Mesenteric fat pad (tissue), 1 donor: Measurements from ENCODE around the gene MTMR6. TPM values are rescaled to one million over a fixed set of nuclear protein-coding genes. Genes with fewer than 3 reads are reported as not detected.

Experiments used
- DNase-seq: peaks from one replicate; pipeline ENCODE4 v3.0.0-alpha.2; 2020; ENCODE audit warnings: low spot score
- total RNA-seq: library from RNA; stranded (reverse); fragmentation: NEBNext Ultra II Directional; extraction: Animal tissue kit (Norgen Biotek cat#: 25700); gene quantifications from one replicate; pipeline ENCODE4 v1.2.1, GENCODE V29; 2021
- donor health status: DM: yes; HTN: yes; CAD: no.

The MTMR6 gene
- total RNA-seq, 1 donor from 2014 or later = 18.0 TPM

DNA sequence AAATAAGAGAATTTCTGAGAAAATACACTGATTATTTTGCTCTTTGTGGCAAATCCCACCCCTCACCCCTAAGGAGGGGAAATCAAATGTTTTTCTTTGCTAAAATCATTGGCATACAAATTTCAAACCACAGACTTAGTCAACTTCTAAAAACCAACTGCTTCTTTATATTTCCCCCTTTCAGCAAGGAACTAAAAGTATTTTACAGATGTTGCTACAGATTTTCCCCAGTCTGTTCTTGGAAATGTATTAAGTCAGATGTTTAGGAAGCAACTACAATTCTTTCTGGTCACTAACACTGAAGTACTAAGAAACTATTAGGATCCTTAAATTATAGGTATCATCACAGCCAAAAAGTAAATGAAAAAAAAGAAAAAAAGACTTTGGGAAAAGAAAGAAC is 6.9 kb downstream of the MTMR6 start:
- DNase-seq = no peak

DNA sequence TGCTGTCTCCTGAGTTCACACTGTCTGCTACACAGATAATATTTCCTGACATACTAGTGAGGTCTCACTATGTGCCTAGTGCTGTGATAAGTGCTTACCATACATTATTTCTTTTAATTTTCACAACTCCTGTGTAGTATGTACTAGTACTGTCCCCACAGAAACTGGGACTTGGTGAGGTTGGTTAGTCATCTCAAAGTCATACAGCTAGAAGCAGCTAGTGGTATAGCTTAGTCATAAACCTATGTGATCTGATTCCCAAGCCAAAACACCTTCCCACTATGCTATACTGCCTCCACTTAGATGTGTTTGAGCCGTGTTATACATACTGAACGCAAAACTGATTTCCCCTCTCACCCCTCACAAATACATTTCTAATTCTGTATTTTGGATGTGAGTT is 10.5 kb downstream of the MTMR6 start:
- DNase-seq = no peak

DNA sequence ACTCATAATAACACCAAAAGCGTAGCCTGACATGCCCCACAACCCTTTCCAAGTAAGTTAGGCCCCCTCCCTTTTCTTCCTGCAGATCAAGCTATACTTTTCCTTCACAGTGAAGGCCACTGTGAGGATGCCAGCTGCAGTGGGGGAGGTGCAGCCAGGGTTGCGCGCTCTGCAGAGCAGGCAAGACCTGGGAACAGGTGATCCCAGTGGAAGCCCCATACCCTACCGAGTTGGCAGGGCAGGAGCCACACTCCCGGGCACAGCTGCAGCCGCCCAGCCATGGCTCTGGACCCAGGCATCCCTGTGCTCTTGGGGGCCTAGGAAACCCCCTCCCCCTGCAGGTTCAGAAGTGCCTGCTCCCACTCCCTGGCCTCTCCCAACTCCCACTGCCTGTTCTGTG is 18.7 kb downstream of the MTMR6 start:
- no peak for DNase-seq

DNA sequence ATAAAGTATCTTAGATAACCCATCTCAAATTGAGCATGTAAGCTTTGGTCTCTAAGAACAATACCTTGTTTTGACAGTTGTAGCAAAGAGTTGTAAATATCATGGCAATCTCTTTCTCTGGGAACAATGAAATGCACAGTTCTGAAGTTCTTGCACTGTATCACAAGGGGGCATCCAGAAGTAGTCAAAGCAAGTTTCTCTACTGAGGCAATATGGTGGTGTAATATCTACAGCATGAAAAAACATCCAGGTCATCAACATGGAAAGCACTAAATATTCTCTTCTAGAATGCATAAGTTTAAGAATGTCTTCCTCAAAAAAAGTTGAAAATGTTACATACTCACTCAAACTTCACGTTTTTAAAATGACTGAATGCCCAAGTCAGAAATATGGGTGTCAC is 19.6 kb downstream of the MTMR6 start:
- DNase-seq = no peak

DNA sequence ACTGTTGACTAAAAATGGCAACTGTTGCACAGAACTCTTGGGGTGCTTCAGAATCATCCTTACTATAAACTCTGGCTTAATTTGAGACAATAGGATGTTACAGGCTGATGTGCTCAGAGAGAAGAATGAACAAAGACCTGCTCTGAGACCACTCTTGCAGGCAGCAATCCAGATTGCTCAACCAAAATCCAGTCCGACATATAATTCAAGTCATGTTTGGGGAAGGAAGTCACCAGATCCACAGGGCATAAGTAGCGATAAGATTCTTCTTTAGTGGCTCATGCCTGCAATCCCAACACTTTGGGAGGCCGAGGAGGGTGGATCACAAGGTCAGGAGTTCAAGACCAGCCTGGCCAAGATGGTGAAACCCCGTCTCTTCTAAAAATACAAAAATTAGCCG is 20.6 kb downstream of the MTMR6 start:
- DNase-seq = no peak

DNA sequence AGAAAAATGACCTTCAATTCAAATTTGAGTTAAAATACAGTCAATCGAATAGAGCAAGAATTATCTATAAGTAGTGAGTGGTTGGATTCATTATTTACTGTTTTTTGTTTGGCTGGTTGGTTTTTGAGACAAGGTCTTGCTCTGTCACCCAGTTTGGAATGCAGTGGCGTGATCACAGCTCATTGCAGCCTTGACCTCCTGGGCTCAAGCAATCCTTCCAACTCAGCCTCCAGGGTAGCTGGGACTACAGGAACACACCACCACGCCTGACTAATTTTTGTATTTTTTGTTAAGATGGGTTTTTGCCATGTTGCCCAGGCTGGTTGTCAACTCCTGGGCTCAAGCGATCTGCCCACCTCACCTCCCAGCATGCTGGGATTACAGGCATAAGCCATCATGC is 25.0 kb downstream of the MTMR6 start:
- no peak for DNase-seq

DNA sequence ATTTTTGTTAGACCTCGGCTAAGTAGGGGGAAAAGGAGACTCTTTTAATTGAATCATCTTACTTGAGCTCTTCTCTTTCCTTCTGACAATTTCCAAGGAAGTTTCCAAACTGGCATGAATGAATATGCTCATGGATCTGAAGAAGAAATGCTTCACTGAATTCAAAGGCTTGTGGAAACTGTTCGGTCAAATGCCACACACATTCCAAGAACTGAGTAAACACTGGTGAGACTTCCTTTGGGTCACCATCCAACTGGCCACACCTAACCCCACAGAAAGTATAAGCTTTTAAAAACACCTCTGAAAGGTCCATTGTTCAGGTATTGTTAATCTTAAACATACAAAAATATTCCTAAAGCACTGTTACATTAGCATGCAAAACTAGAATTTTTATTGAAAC is 33.6 kb downstream of the MTMR6 start:
- DNase-seq = no peak

DNA sequence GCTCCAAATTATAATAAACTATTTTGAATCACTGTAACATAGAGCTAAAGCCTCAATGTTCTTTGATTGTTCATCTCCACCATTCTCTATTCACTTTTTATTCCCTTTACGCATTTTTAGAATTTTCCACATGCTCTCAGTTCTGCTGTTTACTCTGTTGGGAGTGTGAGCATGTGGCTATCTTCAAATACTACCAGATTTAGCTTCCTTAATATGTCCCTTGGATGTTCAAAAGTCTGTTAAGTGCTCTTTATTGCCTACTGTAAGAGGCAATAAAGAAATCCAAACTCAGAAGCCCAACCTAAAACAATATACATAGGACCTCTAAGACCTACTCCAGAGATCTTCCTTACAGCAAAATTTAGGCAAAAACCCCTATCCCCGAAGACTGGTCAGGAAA is 34.5 kb downstream of the MTMR6 start:
- no peak for DNase-seq

DNA sequence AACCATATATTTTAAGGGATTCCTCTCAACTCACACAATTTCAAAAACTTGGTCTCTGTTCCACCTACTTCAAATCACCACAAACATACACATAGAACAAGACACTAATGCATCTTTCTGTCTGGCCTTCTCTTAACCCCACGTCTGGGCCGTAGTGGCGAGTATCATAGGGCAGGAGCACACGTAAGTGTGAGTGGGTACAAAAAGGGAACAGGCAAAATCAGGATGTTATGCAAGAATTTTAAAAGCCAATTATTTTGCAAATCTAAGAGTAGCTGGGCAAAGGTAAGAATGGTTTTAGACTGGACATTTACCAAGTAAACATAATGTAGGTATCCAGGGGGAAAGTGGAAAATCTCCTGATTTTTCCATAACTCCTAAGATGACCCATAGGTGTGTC is 35.1 kb downstream of the MTMR6 start:
- DNase-seq = no peak

DNA sequence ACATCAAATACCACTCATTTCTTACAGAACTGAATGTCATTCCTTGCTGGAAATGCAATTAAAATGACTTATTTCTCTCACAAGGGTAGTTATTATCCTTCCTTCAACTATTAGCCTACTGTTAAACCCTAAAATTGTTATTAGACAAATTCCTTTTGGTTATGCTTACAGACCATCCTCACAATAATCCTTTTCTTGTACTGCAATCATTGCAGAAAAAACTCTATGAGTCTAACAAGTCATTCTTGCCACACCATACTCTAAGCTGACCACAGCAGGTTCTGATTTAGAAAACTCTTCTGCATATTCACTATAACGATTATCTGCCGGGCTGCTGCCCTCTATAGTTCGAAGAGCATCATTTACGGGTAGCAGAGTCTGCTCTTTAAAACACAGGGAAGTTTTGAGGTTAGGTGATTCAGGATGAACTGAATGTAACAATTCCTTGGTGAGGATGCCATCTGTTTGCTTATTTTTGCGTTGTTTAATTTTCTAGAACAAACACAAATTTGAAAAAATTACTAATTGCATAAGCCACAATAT is 38.2 kb downstream of the MTMR6 start:
- no peak for DNase-seq

DNA sequence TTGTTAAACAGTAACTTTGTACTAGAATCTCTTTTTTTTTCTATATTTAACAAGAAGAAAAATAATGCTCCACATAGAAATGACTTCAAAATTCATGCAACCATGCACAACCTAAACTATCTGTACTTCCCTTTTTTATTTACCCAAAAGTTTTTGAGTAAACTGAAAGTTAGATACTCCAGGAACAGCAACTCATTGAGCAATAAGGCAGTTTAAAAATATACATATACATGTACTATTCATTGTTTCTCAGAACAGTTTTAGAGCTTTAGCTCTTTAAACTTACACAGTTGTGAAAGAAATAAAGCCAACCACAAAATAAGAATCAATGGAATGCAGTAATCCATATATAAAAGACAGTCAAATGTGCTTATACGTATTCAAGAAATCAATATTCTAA is 39.2 kb downstream of the MTMR6 start:
- DNase-seq = no peak

DNA sequence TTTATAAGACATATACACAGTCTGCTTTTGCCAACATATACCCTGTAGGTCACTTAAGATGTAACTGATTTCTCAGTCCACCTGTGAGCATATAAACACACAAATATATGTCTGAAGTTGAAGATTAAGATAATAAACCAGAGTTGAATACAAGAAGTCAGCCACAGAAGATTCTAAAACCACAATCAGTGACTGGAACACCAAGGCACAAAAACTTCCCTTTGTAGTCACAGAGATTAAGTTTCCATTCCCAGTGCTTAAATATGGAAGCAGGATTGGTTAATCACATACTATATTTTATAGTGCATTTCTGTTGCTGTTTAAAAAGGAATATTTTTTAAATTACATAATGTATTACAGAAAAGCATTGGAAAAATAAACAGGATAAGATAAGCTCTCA is 39.9 kb downstream of the MTMR6 start:
- no peak for DNase-seq

DNA sequence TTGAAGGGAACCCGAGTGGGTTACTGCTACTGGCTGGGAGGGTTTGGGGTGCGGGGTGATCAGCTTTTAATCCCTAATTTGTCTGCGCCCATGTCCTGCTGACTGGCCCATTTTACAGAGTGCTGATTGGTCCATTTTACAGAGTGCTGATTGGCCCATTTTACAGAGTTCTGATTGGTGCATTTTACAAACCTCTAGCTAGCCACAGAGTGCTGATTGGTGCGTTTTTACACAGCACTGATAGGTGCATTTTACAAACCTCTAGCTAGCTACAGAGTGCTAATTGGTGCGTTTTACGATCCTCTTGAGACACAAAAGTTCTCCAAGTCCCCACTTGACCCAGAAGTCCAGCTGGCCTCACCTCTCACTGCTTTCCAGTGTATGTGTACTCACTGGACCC is 43.2 kb downstream of the MTMR6 start:
- DNase-seq = no peak

DNA sequence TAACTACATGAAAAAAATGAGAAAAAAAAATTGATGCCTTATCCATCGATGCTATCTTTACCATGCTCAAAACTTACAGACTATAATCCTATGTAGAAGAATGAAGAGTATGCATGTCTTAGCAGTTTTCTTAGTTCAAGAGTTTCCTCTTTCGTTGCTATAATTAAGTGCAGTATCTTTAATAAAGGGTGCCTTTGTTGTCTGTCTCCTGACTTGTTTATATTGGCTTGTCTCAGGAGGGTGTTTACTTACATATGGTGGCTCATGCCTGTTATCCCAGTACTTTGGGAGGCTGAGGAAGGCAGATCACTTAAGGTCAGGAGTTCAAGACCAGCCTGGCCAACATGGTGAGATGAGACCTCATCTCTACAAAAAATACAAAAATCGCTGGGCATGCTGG is 44.3 kb downstream of the MTMR6 start:
- DNase-seq = no peak

DNA sequence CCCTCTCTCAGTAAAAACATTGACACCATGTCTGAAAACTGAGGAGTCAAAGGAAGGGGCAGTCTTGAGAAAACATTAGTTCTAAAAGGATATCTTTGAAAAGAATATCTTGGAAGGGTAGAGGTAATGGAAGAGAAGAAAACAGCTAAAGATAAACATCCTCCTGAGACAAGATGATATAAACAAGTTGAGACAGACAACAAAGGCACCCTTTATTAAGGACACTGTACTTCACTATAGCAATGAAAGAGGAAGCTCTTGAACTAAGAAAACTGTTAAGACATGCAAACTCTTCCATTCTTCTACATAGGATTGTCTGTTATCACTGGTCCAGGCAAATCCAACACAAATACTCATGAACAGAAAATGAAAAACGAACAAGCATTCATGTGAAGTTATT is 46.3 kb downstream of the MTMR6 start:
- DNase-seq = no peak

DNA sequence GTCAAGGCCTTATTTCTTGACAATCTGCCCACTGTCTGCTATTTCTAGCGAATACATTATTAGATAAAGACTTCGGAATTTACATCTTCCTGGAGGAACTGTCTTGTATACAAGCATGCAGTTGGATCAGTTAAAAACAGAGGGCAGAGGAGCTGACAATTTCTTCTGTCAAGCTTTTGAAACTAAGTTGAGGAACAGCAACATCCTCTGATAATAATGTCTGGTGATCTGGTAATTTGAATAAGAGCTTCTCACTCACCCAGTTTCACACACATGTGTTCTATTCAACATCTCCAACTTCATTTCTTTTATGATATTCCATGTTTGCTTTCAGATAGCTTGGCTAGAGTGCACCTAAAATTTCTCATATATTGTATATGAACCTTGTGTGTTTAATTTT is 50.2 kb downstream of the MTMR6 start:
- no peak for DNase-seq

DNA sequence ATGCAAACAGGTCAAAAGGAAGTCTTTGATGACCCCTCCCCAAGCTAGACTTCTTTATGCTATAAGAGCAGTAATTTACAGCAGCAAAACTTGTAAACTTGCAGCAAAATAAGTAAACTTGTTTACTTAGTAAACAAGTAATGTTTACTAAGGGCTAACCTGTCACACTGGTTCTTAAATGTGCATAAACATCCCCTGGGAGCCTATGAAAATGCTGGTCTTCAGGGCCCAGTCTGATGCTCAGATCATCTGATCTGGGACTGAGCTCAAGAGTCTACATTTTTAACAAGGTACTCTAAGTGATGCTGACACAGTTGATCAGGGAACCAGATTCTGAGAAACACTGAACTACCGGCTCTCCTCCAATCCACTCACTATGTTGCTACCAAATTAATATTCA is 53.4 kb downstream of the MTMR6 start:
- no peak for DNase-seq

DNA sequence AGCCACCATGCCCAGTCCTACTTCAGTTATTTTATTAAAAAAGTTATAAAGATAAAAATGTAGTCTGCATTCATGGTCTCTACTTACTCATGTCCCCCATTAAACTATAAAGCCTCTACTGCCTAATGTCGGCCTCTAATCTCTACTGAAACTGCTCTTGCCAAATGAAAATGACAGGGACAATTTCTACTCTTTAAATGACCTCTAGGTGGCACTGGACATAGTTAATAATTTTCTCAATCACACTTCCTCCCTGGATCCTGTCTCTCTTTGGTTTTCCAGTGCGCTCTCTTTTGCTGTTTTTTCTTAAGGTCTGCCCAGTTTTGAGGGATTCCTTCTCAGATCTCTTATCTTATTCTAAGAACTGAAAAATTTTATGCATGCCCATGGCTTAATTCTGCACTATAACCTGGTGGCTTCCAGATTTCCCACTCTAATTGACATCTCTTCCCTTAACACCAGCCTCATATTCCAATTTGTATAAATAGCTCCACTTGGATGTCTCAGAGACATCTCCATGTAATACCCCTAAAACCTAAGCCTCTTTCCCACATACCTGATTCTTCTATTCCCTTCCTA is 54.3 kb downstream of the MTMR6 start:
- DNase-seq = no peak

DNA sequence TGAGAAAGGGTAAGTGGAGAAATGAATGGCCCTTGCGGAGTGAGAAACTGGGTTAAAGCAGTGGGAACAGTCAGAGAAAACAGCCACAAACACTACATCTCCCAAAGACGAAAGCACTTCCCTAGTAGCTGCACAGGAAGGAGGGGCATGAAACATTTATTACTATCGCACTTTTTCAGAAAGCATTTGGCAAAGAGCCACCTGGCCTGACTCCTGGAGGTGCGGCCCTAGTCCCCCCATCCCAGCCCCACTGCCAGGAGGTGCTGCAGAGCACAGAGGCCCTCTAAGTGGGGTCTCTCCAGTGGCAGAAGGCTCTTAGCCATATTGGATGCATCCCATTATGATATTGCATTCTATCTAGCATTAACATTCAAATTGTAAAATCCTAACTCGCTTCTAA is 55.8 kb downstream of the MTMR6 start:
- no peak for DNase-seq

DNA sequence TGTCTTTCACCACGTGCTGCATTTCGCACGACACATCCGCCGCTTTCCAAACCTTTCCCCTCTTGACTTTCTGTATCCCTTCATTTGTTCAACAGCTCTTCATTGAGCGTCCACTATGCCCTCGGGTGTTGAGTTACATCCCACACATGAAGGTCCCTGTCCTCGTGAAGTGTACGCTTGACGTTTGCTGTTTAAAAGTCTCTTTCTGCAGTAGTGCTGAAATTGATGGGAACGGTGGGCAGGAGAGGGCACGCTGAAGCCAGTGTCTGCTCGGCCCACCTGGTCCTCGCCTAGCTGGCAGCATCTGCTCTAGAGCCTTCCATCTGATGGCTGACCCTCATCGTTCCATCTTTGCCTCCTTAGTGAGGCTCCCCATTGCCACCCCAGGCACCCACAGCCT is 59.6 kb downstream of the MTMR6 start:
- no peak for DNase-seq

DNA sequence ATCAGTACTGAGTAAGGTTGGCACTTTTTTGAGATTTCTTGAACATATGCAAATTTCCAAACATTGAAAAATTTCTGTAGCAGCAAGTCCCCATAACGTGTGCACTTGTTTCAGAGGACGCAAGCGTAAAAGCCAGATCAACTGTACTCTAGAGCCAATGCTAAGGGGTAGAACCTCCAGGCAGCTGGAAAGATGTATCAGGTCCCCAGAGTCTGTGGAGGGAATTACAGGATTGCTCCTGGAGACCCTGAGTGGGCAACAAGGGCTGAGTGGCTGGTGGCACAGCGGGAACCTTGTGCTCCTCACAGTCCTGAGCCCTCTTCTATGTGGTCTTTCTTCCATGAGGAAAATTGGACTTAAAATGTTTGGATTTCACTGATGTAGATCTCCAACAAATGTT is 61.3 kb downstream of the MTMR6 start:
- DNase-seq = peak; percentile 24

DNA sequence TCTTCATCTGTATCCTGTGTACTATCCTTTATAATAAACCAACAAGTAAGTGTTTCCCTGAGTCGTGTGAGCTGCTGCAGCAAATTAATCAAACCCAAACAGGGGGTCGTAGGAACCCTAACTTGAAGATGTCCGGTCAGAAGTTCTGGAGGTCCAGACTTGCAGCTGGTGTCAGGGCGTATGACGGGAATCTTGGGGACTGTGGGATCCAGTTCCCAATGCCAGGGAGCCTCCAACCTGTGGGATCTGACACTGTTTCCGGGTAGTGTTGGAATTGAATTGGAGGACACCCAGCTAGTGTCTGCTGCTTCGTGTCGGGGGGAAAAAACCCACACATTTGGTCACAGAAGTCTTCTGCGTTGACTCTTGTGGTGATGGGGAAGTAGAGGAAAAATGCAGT is 63.1 kb downstream of the MTMR6 start:
- peak; percentile 43 for DNase-seq

DNA sequence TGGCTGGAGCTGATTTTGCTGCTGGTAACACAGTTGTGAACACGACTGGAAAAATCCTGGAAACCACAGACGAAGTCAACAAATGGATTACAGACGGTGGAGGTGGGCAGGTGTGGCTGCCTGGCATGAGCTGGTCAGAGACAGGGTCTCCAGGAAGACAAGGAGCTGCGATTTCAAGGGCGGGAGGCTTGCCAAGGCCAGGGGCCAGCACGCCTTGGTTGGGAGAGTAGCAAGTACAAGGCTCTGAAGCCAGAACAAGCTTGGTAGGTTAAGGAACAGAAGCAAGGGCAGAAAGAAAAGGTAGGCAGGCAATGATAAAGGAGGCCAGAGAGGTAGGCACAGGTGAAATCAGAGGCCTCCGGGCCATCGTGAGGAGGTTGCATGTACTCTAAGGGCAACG is 64.5 kb downstream of the MTMR6 start:
- DNase-seq = peak; percentile 39

DNA sequence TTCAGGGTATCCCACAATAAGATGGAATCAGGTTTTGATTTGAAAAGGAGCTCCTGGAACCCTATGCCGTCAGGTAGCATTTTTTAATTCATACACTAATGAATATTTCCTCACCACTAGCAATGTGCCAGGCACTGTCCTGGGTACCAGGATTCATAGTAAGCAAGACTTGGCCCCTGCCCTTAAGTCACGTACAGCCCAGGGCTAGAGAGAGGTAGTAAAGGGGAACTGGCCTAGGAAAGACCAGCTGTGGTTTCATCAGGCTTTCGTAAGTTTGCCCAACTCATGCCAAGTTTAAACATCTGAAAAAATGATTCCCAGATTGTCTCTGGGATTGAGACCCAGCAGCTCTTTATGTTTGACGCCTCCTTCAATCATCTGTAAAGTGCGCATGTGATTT is 69.3 kb downstream of the MTMR6 start:
- peak; percentile 16 for DNase-seq
